NCI-H1092 (cell line): ENCODE data around the gene ANAPC10.
"Not testable (repeated sequence)": the region's sequence is repeated elsewhere in the genome, so short reads cannot be mapped to it uniquely, and the experiment has no call there.

Experiments used
- DNase-seq: peaks from one replicate; lab custom pipeline; 2025; lab: John Stamatoyannopoulos, UW

ANAPC10 gene

DNA sequence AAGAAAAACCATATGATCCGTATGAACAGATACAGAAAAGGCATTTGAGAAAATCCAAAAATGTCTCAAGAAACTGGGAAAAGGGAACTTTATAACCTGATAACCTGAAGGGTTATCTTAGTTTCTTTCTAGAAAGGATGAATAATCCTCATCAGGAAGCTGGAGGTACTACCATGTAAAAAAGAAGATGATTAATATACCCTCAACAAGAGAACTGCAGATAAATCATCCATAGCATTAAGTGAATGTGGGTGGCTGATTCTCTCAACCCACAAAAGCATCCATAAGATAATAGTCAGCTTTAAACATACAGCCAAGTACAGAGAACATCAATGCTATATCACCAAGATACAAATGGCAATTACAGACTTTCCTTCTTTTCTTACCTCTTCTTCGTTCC lies 26.4 kb downstream of the ANAPC10 start:
- DNase-seq = no peak

DNA sequence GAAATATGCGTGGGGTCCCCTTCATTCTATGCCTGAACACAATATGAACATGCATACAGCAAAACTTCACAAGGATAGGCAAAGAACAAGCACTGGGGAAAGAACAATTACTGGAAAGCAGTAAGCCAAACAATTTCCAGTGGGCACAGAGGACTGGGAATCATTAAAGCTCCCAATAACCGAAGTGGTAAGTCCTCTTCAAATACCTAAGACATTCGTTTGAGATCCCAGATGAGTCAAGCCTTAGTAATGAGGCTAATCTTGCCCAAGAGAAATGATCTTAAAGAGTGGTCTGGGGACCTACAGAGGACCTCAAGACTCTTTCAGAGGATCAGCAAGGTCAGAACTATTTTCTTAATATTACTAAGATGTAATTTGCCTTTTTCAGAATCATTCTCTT lies 28.6 kb downstream of the ANAPC10 start:
- DNase-seq = no peak

- no peak for DNase-seq
These were observed 31.9 kb downstream of the ANAPC10 start for GRCh38 chr4:145066063-145066501.

DNA sequence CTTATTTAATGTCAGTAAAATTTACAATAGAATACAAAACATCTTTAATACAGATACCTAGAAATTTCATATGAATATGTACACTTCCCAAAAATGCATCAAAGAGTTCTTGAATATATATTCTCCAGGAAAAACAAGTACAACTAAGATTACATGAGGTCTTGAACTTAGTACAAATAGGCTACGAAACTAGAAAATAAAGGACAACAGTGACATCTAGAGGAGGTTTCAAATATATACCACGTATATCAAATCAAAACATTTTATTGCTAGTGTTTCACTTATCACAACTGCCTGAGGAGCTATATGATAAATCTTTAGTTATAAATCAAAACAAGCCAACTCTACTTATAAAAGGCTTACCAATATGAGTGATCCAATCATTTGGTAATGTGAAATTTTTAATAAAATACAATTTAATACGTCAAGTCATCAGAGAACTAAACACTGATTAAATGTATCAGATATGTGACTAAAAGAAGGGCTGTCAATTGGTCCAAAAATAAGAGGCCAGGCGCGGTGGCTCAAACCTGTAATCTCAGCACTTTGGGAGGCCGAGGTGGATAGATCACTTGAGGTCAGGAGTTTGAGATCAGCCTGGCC lies 36.6 kb downstream of the ANAPC10 start:
- DNase-seq = peak; percentile 16

DNA sequence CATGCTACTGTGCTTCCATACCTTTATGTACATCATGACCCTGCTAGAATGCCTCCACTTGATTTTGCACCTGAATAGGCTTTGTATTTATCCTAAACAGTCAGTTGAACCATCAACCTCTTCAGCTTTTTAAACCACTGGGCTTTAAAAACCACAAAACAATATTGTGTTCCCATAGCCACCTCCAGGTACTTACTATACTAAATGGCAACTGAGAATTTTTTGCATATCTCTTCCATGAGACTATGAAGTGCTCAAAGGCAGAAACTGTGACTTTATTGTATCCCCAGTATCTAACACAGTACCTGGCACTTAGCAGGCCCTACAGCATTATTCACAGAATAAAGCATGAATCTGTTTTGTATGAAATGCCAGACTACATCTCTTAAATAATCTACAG lies 39.7 kb downstream of the ANAPC10 start:
- DNase-seq = no peak

DNA sequence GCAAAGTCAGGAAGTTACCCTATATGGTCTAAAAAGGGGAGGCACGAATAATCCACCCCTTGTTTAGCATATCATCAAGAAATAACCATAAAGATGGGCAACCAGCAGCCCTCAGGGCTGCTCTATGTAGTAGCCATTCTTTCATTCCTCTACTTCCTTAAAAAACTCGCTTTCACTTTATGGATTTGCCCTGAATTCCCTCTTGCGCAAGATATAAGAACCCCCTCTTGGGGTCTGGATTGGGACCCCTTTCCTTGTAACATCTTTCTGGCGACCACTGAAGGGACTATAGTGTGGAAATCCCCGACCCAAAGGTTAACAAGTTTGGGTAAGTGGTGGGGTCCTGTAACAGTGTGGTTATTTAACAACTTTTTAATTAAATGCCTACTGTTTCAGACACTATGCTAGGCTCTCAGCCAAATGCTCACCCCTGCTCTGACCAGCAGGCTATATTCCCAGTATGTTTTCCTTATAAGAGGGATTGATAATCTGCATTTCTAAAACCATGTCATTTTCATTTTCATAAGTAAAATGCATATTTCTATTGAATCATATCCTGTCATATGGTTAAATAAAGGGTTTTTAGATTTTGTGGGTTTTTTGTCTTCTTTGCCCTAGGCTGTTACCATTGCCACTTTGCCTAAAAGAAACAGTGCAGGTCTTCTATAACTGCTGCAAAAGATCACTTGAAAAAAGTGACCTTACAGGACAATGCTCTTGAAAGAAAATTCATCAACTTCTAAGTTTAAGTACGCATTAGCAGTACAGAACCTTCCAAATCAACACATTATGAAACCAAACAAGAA lies 41.5 kb downstream of the ANAPC10 start:
- no peak for DNase-seq

DNA sequence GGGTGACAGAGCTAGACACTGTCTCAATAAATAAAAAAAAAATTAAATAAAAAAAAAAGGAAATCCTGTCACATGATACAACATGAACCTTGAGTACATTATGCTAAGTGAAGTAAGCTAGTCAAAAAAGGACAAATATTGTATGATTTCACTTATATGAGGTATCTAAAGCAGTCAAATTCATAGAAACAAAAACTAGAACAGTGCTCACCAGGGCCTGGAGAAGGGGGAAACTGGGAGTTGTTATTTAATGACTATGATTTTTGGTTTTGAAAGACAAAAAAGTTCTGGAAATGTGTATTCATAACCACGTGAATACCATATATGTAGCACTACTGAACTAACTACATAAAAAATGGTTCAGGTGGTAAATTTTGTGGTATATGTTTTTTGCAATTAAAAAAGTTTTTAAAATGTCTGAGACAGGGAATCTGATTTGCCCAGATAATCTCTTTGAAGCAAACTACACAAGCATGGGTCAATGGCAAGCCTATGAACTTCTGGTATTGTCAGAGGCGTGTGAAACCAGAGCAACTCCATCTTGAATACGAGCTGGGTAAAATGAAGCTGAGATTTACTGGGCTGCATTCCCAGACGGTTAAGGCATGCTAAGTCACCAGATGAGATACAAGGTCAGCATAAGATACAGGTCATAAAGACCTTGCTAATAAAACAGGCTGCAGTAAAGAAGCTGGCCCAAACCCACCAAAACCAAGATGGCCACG lies 42.3 kb downstream of the ANAPC10 start:
- DNase-seq = no peak

- DNase-seq = no peak
These were observed 48.8 kb downstream of the ANAPC10 start for GRCh38 chr4:145049241-145049640.

GRCh38 chr4:145048817-145049216 lies 49.2 kb downstream of the ANAPC10 start:
- no peak for DNase-seq

GRCh38 chr4:145047151-145047550 lies 50.8 kb downstream of the ANAPC10 start:
- DNase-seq = no peak

DNA sequence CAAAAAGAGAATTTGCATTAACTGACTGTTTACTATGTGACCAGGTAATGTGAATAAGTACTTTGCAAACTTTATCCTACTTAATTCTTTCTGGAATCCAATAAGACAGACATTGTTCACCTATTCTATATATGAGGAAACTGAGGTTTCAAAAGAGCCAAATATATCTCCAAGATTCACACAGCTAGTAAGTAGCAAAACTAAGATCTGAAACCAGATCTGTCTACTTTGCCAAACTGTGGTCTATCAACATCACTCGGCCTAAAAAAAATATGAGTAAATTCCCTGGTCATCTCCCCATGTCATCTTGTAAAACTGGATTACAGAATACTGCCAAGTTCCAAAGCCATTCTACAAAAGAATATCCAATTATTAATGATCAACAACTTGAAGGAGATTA lies 52.8 kb downstream of the ANAPC10 start:
- DNase-seq = no peak

DNA sequence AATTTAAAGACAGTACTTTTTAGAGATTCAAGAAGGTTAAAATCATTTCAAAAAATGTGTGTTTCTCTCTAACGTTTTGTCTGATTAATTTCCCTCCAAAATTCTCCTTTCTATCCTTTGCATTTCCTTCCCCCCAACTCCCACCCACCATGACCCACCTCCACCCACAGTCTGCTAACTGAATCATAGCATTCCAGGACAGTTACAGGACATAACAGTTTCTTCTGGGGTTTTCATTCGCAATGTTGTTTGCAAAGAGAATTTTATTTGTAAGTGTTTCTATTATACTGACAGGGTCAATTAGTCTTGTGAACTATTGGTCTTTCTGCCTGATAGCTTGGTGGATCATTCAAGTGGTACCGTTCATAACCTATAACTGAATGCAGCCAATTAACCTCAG lies 53.7 kb downstream of the ANAPC10 start:
- no peak for DNase-seq

DNA sequence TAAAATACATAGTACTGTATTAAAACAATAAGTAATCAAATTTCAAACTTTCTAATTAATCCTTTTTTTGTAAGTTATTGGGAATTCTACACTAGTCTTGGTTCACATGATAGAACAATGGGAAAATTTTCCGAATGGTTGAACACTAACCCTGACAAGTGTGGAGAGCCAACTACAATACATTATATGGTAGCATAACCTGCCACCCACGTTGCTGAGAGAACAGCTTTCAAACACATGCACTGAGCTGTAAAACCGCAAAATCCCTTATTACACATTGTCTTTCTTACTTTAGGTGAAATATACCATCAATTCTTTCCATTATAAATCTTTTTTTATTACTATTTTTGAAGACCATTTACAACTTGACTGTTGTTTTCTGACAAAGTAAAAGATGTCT lies 54.7 kb downstream of the ANAPC10 start:
- no peak for DNase-seq

DNA sequence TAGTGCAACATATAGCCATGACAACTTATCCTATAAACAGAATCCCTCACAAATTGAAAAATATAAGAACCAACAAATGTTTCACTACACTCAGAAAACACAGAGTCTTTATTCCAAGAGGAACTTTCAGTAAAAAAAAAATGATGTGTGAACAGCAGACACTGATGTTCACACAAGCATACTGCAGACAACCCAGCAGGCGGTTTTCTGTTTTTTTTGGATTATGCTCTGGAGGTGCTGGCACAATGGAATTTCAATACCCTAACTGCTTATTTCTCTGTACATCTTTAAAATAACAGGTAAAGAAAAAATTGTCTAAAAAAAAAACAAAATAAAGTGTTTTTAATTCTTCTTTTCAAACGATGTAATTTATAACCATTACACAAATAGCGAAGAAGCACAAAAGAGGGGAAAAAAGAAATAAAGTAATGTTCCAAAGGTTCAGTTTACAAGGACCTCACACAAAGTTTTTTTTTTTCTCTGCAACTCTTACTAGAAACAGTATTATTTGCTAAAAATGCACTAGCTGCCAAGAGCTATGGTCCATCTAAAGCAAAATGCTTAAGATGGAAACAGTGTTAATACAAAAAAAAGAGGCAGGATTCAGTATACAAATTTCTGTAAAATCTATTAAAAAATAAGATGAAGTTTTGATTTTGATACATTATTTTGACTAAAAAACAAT lies 55.3 kb downstream of the ANAPC10 start:
- no peak for DNase-seq

- no peak for DNase-seq
These were observed 56.6 kb downstream of the ANAPC10 start for GRCh38 chr4:145041378-145041777.

GRCh38 chr4:145035494-145036136 lies 62.4 kb downstream of the ANAPC10 start:
- DNase-seq = no peak

DNA sequence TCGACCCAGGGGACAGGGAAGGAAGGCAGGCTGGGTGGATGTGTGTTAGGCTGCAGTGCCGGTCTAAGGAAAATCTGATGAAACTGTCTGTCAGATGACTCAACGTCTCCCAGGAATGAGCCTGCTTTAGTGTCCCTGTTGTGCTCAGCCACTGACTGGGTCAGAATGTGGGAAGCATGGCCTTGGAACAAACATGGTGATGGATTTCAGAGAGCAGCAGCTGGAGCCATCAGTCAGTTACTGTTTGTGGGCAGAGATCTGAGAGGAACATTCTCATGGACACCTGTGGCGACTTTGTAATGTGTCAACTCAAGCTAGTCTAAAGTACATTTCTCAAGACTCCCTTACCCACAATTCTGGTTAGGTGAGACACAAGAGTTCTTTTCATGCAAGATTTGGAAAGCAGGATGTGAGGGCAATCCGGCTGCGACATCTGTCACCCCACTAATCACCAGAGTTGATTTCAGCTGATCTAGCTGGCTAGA lies 63.2 kb downstream of the ANAPC10 start:
- DNase-seq = no peak

DNA sequence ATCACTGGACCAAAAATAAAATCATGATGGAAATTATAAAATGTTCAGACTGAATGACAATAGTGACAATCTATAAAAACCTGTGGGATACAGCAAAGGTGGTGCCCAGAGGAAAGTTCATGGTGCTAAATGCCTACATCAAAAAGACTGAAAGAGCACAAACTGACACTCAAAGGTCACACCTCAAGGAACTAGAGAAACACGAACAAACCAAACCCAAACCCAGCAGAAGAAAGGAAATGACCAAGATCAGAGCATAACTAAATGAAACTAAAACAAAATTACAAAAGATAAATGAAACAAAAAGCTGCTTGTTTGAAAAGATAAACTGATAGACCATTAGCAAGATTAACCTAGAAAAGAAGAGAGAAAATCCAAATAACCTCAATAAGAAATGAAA lies 78.7 kb downstream of the ANAPC10 start:
- DNase-seq = no peak

DNA sequence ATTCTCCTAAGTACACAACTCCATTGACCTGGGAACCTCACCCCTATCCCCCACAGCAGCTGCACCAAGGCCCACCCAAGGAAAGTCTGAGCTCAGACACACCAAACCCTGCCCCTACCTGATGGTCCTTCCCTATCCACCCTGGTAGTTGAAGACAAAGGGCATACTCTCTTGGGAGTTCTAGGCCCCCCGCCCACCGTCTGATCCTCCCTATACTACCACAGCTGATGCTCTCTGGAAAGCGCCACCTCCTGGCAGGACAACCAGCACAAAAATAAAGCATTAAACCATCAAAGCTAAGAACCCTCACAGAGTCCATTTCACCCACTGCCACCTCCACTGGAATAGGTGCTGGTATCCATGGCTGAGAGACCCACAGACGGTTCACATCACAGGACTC lies 83.6 kb downstream of the ANAPC10 start:
- no peak for DNase-seq

GRCh38 chr4:145012841-145013240 lies 85.2 kb downstream of the ANAPC10 start:
- DNase-seq = no peak

GRCh38 chr4:145011636-145012035 lies 86.4 kb downstream of the ANAPC10 start:
- DNase-seq = no peak

DNA sequence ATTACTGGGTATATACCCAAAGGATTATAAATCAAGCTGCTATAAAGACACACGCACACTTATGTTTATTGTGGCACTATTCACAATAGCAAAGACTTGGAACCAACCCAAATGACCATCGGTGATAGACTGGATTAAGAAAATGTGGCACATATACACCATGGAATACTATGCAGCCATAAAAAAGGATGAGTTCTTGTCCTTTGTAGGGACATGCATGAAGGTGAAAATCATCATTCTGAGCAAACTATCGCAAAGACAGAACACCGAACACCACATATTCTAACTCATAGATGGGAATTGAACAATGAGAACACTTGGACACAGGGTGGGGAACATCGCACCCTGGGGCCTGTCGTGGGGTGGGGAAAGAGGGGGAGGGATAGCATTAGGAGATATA lies 87.7 kb downstream of the ANAPC10 start:
- not testable (repeated sequence) for DNase-seq
